ENCODE results near the gene TP73. TPM values are rescaled to one million over a fixed set of nuclear protein-coding genes. Genes with fewer than 3 reads are reported as not detected.

TP73 gene
- total RNA-seq, 2 experiments from 2014 or later, result 2.0 to 2.6 TPM

DNA sequence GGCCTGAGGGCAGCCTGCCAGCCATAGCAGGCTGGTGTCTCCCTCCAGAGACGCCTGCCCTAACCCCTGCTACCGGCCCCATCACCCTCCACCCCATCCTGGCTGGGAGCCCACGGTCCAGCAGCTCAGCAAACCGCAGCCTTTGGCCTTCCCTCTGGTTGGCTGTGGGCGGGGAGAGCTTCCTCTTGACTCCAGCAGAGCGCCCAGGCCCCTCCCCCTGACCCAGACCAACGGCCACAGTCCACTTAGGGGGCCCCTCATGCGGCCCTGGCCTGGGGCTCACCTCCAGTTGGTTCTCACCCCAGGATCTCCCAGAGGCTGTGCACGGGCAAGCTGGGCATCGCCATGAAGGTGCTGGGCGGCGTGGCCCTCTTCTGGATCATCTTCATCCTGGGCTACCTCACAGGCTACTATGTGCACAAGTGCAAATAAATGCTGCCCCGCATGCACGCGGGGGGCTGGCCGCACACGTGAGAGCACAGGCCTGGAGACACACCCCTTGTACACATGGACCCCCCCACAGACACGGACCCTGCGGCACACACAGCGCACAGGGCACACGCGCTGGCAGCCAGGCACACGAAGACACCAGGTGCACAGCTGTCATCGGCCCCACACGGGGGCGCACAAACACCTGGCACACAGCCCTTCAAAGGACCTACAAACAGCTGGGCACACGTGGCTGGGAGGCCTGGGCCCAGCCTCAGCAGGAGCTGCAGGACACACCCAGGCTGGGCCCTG is 123.3 kb downstream of the TP73 start:
- CTCF ChIA-PET, result interaction anchor here (0.6 to 1.6 kb wide), 8 partner anchors 11 to 127 kb away, joined by 3 to 29 read pairs (median 4); partner anchors contain the start of gene LRRC47
- no peak overlapping the region for H3K27ac Mint-ChIP-seq
- H3K36me3 Mint-ChIP-seq (ENCODE audit: low read depth), result peaks cover 13% of the 10 kb centered on the region
- DNase-seq, result peak; percentile 57
- peaks cover 3% of the 10 kb centered on the region for H3K4me1 Mint-ChIP-seq
- H3K4me3 Mint-ChIP-seq, result no peak overlapping the region
- no peaks in the 10 kb centered on the region for H3K9me3 Mint-ChIP-seq
- no peaks in the 10 kb centered on the region for H3K27me3 Mint-ChIP-seq
- POLR2A ChIA-PET, result interaction anchor here (1.7 to 6.3 kb wide), 2 partner anchors 18 to 20 kb away, joined by 4 to 26 read pairs; partner anchors contain the start of gene LRRC47

- POLR2A ChIA-PET, result interaction anchor here (1.7 to 6.3 kb wide), 2 partner anchors 17 to 20 kb away, joined by 4 to 26 read pairs; partner anchors contain the start of gene LRRC47
- peaks cover 19% of the 10 kb centered on the region for H3K36me3 Mint-ChIP-seq (ENCODE audit: low read depth)
- H3K9me3 Mint-ChIP-seq, result no peaks in the 10 kb centered on the region
- no peak overlapping the region for H3K27ac Mint-ChIP-seq
- H3K27me3 Mint-ChIP-seq, result no peaks in the 10 kb centered on the region
- CTCF ChIA-PET, result interaction anchor here (0.6 to 1.6 kb wide), 8 partner anchors 11 to 127 kb away, joined by 3 to 29 read pairs (median 4); partner anchors contain the start of gene LRRC47
- H3K4me1 Mint-ChIP-seq, result peaks cover 3% of the 10 kb centered on the region
- no peak for DNase-seq
- no peak overlapping the region for H3K4me3 Mint-ChIP-seq
These were observed 124.1 kb downstream of the TP73 start for GRCh38 chr1:3776231-3776961.

DNA sequence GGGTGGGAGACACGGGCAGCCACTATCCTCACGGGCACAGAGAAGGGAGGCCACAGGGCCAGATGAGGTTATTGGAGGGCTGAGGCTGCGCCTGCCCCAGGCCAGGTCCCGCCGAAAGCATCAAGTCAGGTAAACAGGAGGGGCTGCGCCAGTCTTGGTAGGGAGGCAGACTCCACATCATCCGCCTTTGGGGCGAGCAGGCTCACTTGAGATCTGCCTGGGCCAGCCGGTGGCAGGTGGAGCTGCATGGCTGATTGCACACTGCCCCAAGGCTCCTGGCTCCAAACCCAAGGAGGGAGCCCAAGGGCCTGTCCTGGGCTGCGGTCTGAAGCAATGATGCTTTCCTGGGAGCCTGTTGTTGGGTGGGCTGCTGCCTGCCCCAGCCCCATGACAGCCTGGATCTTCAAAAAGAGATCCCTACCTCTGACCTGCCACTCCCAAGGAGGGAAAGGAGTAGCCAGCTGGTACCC is 124.8 kb downstream of the TP73 start:
- ChIA-PET POLR2A (interaction anchor here (6.3 kb wide), 1 partner anchor 19 kb away, joined by 26 read pairs; the partner anchor contains the start of gene LRRC47), CTCF (no interaction called here)
- Mint-ChIP-seq H3K4me3 (no peak overlapping the region), H3K27me3 (no peaks in the 10 kb centered on the region), H3K9me3 (no peaks in the 10 kb centered on the region), H3K27ac (no peak overlapping the region), H3K4me1 (peaks cover 3% of the 10 kb centered on the region), H3K36me3 (ENCODE audit: low read depth) (peaks cover 23% of the 10 kb centered on the region)
- no peak for DNase-seq

GRCh38 chr1:3777647-3778589 is 125.6 kb downstream of the TP73 start:
- CTCF ChIA-PET, result interaction anchor here (1.1 to 1.2 kb wide), 2 partner anchors 10 to 15 kb away, joined by 3 read pairs; no protein-coding TSS in a partner anchor
- POLR2A ChIA-PET, result interaction anchor here (0.8 to 6.3 kb wide), 2 partner anchors 10 to 18 kb away, joined by 3 to 26 read pairs; partner anchors contain the start of gene LRRC47
- no peak for DNase-seq
- Mint-ChIP-seq H3K36me3 (ENCODE audit: low read depth) (peaks cover 23% of the 10 kb centered on the region), H3K4me3 (no peak overlapping the region), H3K27me3 (no peaks in the 10 kb centered on the region), H3K27ac (no peak overlapping the region), H3K9me3 (no peaks in the 10 kb centered on the region), H3K4me1 (peaks cover 3% of the 10 kb centered on the region)

GRCh38 chr1:3778590-3779264 is 126.4 kb downstream of the TP73 start:
- ChIA-PET CTCF (interaction anchor here (1.1 to 1.2 kb wide), 2 partner anchors 9 to 15 kb away, joined by 3 read pairs; no protein-coding TSS in a partner anchor), POLR2A (interaction anchor here (0.8 to 6.3 kb wide), 2 partner anchors 9 to 17 kb away, joined by 3 to 26 read pairs; partner anchors contain the start of gene LRRC47)
- Mint-ChIP-seq H3K36me3 (ENCODE audit: low read depth) (peaks cover 23% of the 10 kb centered on the region), H3K4me3 (no peak overlapping the region), H3K27ac (no peak overlapping the region), H3K9me3 (no peaks in the 10 kb centered on the region), H3K4me1 (peaks cover 3% of the 10 kb centered on the region), H3K27me3 (no peaks in the 10 kb centered on the region)
- DNase-seq, result no peak

DNA sequence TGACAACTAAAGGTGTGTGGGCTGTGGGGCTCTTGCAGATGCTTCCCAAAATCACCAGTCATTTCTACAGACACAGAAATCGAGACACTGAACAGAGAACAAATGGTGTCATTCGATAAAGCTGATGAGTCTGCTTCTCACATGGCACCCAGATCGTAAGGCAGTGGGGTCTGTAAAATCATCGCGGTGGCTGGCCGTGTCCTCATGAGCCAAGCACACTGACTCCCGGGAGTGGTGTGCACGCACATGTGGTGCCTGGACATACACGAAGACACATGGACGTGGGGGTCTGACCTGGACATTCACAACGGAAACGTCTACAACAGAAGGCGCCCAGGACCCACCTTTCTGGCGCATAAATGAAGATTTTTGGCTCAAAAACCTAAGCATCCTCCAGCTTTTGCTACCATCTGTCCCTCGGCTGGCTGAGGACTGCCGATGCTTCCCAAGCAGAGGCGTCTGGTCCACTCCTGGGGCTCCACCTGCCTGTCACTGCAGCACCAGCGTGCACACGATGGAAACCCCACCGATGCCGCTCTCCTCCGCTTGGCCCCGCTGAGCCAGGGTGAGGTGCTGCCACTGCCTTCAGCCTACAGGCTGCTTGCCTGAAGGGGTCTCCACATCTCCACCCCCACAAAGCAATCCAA is 127.1 kb downstream of the TP73 start:
- H3K4me3 Mint-ChIP-seq, result no peak overlapping the region
- H3K4me1 Mint-ChIP-seq, result peaks cover 3% of the 10 kb centered on the region
- CTCF ChIA-PET, result interaction anchor here (1.1 kb wide), 1 partner anchor 14 kb away, joined by 3 read pairs; no protein-coding TSS in a partner anchor

GRCh38 chr1:3779912-3780416 is 127.6 kb downstream of the TP73 start:
- no peak for DNase-seq
- H3K9me3 Mint-ChIP-seq, result no peaks in the 10 kb centered on the region
- H3K27me3 Mint-ChIP-seq, result no peaks in the 10 kb centered on the region
- CTCF ChIA-PET, result no interaction called here
- POLR2A ChIA-PET, result no interaction called here
- no peak overlapping the region for H3K4me3 Mint-ChIP-seq
- H3K4me1 Mint-ChIP-seq, result peaks cover 3% of the 10 kb centered on the region
- H3K27ac Mint-ChIP-seq, result no peak overlapping the region
- peaks cover 32% of the 10 kb centered on the region for H3K36me3 Mint-ChIP-seq (ENCODE audit: low read depth)

More for the DNA sequence above, 127.1 kb downstream of the TP73 start:
- Mint-ChIP-seq H3K27ac (no peak overlapping the region), H3K36me3 (ENCODE audit: low read depth) (peaks cover 27% of the 10 kb centered on the region), H3K9me3 (no peaks in the 10 kb centered on the region), H3K27me3 (no peaks in the 10 kb centered on the region)
- POLR2A ChIA-PET, result interaction anchor here (6.3 kb wide), 1 partner anchor 17 kb away, joined by 26 read pairs; the partner anchor contains the start of gene LRRC47
- no peak for DNase-seq

GRCh38 chr1:3780901-3781300 is 128.6 kb downstream of the TP73 start:
- no peaks in the 10 kb centered on the region for H3K27me3 Mint-ChIP-seq
- H3K9me3 Mint-ChIP-seq, result no peaks in the 10 kb centered on the region
- no peak for DNase-seq
- no peak overlapping the region for H3K4me3 Mint-ChIP-seq
- H3K36me3 Mint-ChIP-seq (ENCODE audit: low read depth), result peaks cover 38% of the 10 kb centered on the region
- H3K4me1 Mint-ChIP-seq, result peaks cover under 1% of the 10 kb centered on the region
- POLR2A ChIA-PET, result no interaction called here
- CTCF ChIA-PET, result no interaction called here
- no peak overlapping the region for H3K27ac Mint-ChIP-seq

GRCh38 chr1:3783651-3784474 is 131.5 kb downstream of the TP73 start:
- DNase-seq, result no peak
- no peaks in the 10 kb centered on the region for H3K9me3 Mint-ChIP-seq
- POLR2A ChIA-PET, result no interaction called here
- peaks cover 49% of the 10 kb centered on the region for H3K36me3 Mint-ChIP-seq (ENCODE audit: low read depth)
- H3K27me3 Mint-ChIP-seq, result no peaks in the 10 kb centered on the region
- no peak overlapping the region for H3K27ac Mint-ChIP-seq
- no peak overlapping the region for H3K4me3 Mint-ChIP-seq
- peaks cover 19% of the 10 kb centered on the region for H3K4me1 Mint-ChIP-seq
- CTCF ChIA-PET, result no interaction called here

DNA sequence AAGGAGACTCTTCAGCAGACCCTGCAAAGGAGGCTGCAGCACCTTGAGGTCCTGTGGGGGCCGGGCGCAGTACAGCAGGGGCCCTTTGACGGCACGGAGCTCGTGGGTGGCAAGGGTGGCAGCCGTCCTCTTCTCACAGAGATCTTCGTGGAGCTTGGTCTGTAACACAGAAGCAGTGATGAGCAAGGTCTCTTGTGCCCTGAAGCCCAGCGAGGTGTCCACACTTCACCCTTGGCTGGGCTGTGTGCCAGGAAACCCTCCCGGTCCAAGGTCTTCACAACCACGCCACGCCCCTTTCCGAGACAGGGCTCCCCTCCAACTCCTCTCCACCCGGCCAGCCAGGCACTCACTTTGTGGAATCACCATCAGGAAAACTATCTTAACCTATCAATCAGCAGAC is 132.7 kb downstream of the TP73 start:
- CTCF ChIA-PET, result interaction anchor here (2.0 kb wide), 1 partner anchor 11 kb away, joined by 6 read pairs; the partner anchor contains the start of gene LRRC47

More for the DNA sequence above, 132.7 kb downstream of the TP73 start:
- H3K4me1 Mint-ChIP-seq, result peaks cover 22% of the 10 kb centered on the region
- H3K9me3 Mint-ChIP-seq, result no peaks in the 10 kb centered on the region
- H3K4me3 Mint-ChIP-seq, result no peak overlapping the region
- DNase-seq, result no peak
- no peaks in the 10 kb centered on the region for H3K27me3 Mint-ChIP-seq
- POLR2A ChIA-PET, result interaction anchor here (0.7 kb wide), 1 partner anchor 11 kb away, joined by 3 read pairs; the partner anchor contains the start of gene LRRC47
- H3K36me3 Mint-ChIP-seq (ENCODE audit: low read depth), result peaks cover 42% of the 10 kb centered on the region
- no peak overlapping the region for H3K27ac Mint-ChIP-seq
